ENCODE results near the gene RNF40. TPM values are rescaled to one million over a fixed set of nuclear protein-coding genes. Genes with fewer than 3 reads are reported as not detected.

The RNF40 gene
- total RNA-seq: 10 to 100 TPM; 82.9 to 99.8 TPM
- long read RNA-seq, full-length matches to known transcripts: 2 of 37 reads
- long read RNA-seq, partial matches to known transcripts: 26 of 37 reads
- long read RNA-seq, other reads (novel, unspliced or antisense): 9 of 37 reads

DNA sequence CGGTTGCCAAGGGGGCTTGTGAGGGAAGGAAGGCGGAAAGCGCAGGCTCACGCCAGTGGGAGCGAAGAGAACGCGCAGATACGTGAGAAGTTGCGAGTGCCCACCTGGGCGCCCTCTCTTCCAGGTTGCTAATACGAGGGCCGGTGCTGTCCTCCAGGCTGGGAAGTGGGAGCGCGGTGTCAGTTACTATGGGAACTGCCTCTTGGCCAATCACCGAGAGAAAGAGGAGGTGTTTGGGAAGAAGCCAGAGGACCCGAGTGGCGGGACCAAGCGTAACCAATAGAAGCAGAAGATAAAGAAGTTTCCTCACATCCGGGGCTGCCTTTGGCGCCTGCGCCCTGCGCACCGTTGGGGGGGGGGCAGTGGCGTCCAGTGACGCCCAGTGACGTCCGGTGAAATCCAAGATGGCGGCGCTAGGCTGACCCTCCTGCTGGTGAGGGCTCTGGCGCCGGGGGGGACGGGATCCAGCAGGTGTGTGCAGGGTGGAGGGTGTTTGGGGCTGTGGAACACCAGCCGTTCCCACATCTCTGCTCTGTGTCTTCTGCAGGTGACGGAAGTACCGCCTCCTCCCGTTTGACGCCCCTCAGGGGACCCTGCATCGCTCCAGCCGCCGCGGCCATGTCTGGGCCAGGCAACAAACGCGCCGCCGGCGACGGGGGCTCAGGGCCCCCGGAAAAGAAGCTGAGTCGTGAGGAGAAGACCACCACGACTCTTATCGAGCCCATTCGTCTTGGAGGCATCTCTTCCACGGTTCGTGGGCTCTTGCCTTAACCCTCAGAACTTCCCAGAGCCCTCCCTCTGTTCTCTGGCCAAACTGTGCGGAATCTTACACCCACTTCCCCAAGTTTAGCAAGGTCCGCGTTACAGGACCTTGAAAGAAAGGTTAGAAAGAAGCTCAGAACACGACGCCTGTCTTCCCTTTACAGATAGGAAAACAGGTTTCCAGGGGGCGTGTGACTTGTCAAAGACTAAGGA is at the start of gene RNF40, which contains the start of gene CFAP119:
Gene RNF40 (plus strand): TSS at position 395 of the 975 bp plus-strand sequence. CDS start 224 bp downstream, at position 619.
Gene CFAP119 (minus strand): TSS at position 135 of the 975 bp plus-strand sequence. CDS start 314 bp downstream, outside the sequence.
- DNase-seq (peak; percentile 95 to 97), ATAC-seq (peak; percentile 93)
- intact Hi-C loops (cut with DNase I, micrococcal nuclease): no loop called here

- intact Hi-C loops (cut with DNase I, micrococcal nuclease): no loop called here
- DNase-seq: no peak
- no peak for ATAC-seq
Measured at GRCh38 chr16:30715750-30716445, 46.2 kb upstream of the RNF40 start.

- no peak for ATAC-seq
- no peak for DNase-seq
- intact Hi-C loops (cut with DNase I, micrococcal nuclease): no loop called here
Measured at GRCh38 chr16:30720086-30720485, 42.0 kb upstream of the RNF40 start.

- no peak for DNase-seq
- intact Hi-C loops (cut with DNase I, micrococcal nuclease): no loop called here
- no peak for ATAC-seq
Measured at GRCh38 chr16:30720694-30721093, 41.4 kb upstream of the RNF40 start.

DNA sequence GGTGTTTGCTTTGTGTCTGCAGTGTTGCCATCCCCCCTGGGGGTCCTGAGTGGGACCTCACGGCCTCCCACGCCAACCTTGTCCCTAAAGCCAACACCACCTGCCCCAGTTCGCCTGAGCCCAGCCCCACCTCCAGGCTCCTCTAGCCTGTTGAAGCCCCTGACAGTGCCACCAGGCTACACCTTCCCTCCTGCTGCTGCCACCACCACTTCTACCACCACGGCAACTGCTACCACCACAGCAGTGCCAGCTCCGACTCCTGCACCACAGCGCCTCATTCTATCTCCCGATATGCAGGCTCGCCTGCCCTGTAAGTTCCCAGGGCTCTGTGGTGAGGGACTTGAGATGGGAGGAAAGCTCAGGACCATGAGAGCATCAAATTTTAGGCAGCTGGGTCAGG is 41.0 kb upstream of the RNF40 start:
- intact Hi-C loops (cut with DNase I, micrococcal nuclease): no loop called here
- ATAC-seq (no peak), DNase-seq (no peak)

DNA sequence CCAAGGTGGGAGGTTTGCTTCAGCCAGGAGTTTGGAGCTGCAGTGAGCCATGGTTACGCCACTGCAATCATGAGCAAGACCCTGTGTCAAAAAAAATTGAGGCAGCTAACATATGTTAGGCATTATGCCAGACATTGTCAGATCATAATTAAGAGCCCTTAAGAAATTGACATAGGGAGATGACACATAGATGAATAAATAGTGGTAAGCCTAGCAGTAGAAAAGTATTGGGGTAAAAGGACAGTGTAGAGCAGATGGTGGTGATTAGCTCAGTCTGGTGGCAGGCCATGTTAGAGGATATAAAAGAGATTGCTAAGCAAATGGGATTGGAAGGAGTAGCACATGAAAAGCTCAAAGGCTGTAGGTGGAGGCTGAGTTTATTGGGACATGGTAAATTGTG is 40.5 kb upstream of the RNF40 start:
- ATAC-seq: peak; percentile 29
- intact Hi-C loops (cut with DNase I, micrococcal nuclease): no loop called here
- DNase-seq: no peak

DNA sequence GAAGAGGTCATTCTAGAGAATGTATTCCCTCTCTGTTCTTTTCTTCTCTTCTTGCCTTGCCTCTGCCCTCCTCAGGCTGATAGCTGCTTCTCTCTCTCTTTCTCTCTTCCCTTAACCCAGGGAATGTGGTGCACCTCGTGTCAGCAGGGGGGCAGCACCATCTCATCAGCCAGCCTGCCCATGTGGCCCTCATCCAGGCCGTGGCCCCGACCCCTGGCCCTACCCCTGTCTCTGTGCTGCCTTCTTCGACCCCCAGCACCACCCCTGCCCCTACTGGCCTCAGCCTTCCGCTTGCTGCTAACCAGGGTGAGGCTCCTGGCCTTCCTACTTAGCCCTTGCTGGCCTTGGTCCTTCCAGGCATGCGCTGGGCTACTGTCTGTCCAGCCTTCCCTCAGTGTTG is 39.7 kb upstream of the RNF40 start:
- DNase-seq (no peak), ATAC-seq (peak; percentile 8)
- intact Hi-C loops (cut with DNase I, micrococcal nuclease): no loop called here

GRCh38 chr16:30722916-30723315 is 39.2 kb upstream of the RNF40 start:
- DNase-seq: no peak
- intact Hi-C loops (cut with DNase I, micrococcal nuclease): no loop called here
- ATAC-seq: no peak

DNA sequence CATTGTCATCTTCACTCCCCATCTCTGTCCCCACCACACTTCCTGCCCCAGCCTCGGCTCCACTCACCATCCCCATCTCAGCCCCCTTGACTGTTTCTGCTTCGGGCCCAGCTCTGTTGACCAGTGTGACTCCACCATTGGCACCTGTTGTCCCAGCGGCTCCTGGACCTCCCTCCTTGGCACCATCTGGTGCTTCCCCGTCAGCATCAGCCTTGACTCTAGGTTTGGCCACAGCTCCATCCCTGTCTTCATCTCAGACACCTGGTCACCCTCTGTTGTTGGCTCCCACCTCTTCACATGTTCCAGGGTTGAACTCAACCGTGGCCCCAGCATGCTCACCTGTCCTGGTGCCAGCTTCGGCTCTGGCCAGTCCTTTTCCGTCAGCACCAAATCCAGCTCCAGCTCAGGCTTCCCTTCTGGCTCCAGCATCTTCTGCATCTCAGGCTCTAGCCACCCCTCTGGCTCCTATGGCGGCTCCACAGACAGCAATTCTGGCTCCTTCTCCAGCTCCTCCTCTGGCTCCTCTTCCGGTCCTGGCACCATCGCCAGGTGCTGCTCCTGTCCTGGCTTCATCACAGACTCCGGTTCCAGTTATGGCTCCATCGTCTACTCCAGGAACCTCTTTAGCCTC is 38.3 kb upstream of the RNF40 start:
- intact Hi-C loops (cut with DNase I, micrococcal nuclease): no loop called here
- no peak for DNase-seq
- no peak for ATAC-seq

GRCh38 chr16:30724641-30725417 is 37.3 kb upstream of the RNF40 start:
- ATAC-seq (peak; percentile 72), DNase-seq (peak; percentile 63 to 78)
- intact Hi-C loops (cut with DNase I, micrococcal nuclease): no loop called here

- intact Hi-C loops (cut with DNase I, micrococcal nuclease): no loop called here
- no peak for ATAC-seq
- peak; percentile 28 to 48 for DNase-seq
Measured at GRCh38 chr16:30725418-30725792, 36.7 kb upstream of the RNF40 start.

- DNase-seq (no peak), ATAC-seq (no peak)
- intact Hi-C loops (cut with DNase I, micrococcal nuclease): no loop called here
Measured at GRCh38 chr16:30728321-30728720, 33.8 kb upstream of the RNF40 start.

- DNase-seq (peak; percentile 78 to 79), ATAC-seq (peak; percentile 74)
- intact Hi-C loops (cut with DNase I, micrococcal nuclease): no loop called here
Measured at GRCh38 chr16:30728899-30729672, 33.0 kb upstream of the RNF40 start.

GRCh38 chr16:30731411-30731810 is 30.7 kb upstream of the RNF40 start:
- DNase-seq: no peak
- ATAC-seq: no peak
- intact Hi-C loops (cut with DNase I, micrococcal nuclease): no loop called here

DNA sequence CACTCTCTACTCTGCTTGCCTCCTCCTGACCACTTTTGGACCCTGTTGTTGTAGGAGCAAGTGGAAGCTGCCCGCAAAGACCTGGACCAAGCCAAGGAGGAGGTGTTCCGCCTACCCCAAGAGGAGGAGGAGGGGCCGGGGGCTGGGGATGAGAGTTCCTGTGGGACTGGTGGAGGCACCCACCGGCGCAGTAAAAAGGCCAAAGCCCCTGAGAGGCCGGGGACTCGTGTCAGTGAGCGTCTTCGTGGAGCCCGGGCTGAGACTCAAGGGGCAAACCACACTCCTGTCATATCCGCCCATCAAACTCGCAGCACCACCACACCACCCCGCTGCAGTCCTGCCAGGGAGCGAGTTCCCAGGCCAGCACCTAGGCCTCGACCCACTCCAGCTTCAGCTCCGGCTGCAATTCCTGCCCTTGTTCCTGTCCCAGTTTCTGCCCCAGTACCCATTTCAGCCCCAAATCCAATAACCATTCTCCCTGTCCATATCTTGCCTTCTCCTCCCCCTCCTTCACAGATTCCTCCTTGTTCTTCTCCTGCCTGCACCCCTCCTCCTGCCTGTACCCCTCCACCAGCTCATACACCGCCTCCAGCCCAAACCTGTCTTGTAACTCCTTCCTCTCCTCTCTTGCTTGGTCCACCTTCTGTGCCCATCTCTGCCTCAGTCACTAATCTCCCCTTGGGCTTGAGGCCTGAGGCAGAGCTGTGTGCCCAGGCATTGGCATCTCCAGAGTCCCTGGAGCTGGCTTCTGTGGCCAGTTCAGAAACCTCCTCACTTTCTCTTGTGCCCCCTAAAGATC is 24.9 kb upstream of the RNF40 start:
- DNase-seq (peak in 1 of 2 donors; percentile 25), ATAC-seq (no peak)
- intact Hi-C loops (cut with DNase I, micrococcal nuclease): no loop called here

DNA sequence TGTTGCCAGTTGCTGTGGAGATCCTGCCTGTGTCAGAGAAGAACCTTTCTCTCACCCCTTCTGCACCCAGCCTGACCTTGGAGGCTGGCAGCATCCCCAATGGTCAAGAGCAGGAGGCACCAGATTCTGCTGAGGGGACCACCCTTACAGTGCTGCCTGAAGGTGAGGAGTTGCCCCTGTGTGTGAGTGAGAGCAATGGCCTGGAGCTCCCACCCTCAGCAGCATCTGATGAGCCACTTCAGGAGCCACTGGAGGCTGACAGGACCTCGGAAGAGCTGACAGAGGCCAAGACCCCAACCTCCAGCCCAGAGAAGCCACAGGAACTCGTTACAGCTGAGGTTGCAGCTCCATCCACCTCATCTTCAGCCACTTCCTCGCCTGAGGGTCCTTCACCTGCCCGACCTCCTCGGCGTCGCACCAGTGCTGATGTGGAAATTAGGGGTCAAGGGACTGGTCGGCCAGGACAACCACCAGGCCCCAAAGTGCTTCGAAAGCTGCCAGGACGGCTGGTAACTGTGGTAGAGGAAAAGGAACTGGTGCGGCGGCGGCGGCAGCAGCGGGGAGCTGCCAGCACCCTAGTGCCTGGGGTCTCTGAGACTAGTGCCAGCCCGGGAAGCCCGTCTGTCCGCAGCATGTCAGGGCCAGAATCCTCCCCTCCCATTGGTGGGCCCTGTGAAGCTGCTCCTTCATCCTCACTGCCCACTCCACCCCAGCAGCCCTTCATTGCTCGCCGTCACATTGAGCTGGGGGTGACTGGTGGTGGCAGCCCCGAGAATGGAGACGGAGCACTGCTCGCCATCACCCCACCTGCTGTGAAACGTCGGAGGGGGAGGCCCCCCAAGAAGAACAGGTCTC is 24.1 kb upstream of the RNF40 start:
- ATAC-seq (no peak), DNase-seq (peak in 1 of 2 donors; percentile 21)
- intact Hi-C loops (cut with DNase I, micrococcal nuclease): no loop called here

Measured in left colon (tissue), 2 donors.